ENCODE data around the gene JUNB.

Gene JUNB

DNA sequence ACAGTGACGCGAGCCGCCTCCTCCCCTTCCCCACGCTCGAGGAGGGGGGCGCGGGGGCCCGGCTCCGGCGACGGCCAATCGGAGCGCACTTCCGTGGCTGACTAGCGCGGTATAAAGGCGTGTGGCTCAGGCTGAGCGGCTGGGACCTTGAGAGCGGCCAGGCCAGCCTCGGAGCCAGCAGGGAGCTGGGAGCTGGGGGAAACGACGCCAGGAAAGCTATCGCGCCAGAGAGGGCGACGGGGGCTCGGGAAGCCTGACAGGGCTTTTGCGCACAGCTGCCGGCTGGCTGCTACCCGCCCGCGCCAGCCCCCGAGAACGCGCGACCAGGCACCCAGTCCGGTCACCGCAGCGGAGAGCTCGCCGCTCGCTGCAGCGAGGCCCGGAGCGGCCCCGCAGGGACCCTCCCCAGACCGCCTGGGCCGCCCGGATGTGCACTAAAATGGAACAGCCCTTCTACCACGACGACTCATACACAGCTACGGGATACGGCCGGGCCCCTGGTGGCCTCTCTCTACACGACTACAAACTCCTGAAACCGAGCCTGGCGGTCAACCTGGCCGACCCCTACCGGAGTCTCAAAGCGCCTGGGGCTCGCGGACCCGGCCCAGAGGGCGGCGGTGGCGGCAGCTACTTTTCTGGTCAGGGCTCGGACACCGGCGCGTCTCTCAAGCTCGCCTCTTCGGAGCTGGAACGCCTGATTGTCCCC, at the start of gene JUNB:
Gene JUNB, plus strand, starts transcription at position 142 of the 706 bp plus-strand sequence. Its CDS starts 286 bp downstream, at position 428.
- peak; percentile 54 for DNase-seq

DNA sequence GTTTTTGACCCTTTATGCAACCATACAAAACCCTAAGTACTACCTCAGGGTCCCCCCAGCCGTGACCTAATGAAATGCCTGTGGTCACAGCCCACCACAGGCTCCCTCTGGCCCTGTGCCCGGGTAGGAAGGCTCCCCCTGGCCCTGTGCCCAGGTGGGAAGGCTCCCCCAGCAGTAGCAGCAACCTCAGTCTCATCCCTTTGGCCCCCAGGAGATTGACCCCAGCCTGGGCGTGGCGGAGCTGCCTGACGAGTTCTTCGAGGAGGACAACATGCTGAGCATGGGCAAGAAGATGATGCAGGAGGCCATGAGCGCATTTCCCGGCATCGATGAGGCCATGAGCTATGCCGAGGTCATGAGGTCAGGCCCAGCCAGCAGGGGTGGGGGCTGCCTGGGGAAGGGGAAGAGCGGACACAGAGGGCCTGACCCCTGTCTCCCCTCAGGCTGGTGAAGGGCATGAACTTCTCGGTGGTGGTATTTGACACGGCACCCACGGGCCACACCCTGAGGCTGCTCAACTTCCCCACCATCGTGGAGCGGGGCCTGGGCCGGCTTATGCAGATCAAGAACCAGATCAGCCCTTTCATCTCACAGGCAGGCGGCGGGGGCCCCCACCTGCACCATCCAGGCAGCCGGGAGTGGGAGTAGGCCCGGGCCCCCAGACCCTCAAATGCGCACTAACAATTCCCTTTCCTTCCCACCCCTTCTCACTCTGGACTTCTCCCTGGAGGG, 46.0 kb upstream of the JUNB start:
- no peak for DNase-seq

DNA sequence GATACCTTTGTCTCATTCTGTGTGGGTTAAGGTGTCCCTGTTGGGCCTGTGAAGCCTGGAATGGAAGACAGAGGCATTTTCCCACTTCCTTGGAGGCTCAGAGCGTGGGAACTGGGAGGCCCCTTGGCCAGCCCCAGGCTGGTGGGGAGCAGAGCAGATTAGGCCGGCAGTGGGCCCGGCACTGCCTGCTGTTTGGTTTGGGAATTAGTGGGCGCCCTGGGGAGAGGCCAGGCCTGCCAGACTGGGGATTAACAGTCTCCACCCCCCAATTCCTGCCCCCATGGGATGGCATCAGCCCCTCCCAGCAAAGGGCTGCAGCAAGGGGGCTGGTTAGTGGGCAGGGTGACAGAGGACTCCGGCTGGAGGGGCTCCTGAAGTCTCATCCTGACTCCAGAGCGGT, 42.8 kb upstream of the JUNB start:
- DNase-seq, result no peak

DNA sequence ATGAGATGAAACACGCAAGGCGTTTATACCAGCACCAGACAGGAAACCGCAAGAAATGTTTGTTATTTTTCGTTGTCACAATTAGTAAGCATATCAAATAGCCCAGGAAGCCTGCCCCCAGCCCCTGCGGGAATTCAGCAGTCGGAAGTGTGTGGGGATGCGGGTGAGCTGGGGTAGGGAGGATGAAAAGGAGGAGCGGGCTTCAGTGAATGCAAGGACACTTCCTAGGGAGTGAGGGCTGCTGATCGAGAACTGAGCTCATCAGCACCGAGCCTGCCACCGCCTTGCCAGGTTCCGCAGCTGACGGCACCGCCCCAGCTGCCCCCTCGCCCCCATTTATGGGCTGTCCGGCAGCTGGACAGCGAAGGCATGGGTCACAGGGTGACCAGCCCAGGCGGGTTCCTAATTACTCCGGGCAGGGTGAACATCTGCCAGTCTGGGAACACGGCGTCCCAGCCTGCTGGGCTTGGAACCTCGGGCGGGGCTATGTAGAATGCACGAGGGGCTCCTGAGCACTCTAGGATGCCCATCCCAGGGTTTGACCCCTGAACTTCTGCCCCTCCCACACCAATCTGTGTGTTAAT, 41.3 kb upstream of the JUNB start:
- no peak for DNase-seq

DNA sequence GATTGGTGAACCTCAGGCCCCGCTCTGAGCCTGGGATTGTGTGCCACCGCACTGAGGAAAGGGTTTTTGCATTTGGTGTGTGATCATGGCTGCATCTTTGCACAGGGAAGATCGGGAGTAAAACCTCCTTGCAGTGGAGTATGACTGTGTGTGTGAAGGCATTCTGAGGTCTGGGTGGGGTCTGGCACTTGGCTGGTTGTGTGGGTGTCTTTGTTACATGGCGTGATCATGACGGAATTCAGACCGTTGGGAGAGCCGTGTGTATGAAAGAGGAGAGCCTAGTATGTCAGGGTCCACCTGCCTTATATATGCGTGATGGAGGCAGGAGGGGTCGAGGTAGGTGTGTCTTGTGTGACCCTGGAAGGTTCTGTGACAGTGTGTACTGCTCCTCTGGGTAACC, 40.4 kb upstream of the JUNB start:
- no peak for DNase-seq

DNA sequence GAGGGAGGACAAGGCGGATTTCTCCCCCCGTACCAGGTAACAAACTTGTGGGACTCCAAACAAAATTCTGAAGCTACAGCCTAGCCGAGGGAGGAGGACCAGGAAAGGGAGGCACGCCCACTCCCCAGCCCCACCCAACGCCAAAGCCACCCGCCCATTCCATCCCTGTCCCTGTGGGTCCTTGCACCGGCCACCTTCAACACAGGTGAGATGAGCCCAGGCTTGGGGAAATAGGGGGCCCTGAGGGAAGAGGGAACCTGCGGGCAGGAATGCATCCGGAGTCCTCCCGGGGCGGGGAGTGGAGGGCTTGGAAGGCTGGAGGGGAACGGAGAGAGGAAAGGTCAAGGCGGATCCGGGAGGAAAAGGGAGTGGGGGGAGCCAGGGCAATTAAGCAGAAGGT, 39.7 kb upstream of the JUNB start, which contains the start of gene BEST2:
Gene BEST2, plus strand, starts transcription at position 157 of the 400 bp plus-strand sequence. CDS start 802 bp downstream, outside the sequence.
- DNase-seq, result no peak

DNA sequence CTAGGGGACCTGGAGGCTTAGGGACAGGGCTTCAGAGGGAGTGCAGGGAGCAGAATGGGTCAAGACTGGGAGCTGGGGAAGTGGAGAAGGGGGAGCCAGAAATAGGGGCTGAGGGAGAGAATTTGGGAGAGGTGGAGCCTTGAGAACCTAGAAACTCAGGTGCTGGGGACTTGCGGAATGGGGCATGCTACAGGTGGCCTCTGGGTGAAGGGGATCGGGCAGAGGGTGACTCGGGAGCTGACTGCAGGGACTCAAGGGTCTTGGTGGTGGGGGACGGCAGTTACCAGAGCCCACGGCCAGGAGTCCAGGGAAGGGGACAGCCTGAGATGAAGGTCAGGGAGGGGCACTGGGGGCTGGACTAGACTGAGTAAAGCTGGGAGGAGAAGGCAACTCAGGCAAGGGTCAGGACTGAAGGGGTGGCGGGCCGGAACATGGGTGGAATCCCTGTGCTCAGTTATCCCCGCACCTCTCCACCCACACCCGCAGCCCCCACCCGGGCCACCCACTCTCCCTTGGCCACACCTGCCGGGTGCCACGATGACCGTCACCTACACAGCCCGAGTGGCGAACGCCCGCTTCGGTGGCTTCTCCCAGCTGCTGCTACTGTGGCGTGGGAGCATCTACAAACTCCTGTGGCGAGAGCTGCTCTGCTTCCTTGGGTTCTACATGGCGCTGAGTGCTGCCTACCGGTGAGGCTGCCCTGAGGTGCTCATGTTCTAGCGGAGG, 39.1 kb upstream of the JUNB start:
- no peak for DNase-seq

DNA sequence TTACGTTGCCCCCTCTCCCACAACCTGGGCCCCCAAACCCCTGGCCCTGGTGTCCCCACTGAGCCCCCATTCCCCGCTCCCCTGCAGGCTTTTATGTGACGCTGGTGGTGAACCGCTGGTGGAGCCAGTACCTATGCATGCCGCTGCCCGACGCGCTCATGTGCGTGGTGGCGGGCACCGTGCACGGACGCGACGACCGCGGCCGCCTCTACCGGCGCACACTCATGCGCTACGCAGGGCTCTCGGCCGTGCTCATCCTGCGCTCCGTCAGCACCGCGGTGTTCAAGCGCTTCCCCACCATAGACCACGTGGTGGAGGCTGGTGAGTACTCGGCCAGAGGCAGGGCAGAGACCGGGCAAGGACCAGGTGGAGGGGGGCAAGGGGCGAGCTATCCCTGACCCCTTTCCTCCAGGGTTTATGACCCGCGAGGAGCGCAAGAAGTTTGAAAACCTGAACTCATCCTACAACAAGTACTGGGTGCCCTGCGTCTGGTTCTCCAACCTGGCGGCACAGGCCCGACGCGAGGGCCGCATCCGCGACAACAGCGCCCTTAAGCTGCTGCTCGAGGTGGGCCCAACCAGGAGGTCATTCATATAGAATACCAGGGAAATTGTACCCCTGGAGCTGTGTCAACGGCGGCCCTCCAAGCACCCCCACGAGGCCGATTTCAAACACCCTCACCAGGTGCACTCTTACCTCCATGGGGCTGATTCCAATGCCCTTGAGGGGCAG, 36.7 kb upstream of the JUNB start:
- no peak for DNase-seq

DNA sequence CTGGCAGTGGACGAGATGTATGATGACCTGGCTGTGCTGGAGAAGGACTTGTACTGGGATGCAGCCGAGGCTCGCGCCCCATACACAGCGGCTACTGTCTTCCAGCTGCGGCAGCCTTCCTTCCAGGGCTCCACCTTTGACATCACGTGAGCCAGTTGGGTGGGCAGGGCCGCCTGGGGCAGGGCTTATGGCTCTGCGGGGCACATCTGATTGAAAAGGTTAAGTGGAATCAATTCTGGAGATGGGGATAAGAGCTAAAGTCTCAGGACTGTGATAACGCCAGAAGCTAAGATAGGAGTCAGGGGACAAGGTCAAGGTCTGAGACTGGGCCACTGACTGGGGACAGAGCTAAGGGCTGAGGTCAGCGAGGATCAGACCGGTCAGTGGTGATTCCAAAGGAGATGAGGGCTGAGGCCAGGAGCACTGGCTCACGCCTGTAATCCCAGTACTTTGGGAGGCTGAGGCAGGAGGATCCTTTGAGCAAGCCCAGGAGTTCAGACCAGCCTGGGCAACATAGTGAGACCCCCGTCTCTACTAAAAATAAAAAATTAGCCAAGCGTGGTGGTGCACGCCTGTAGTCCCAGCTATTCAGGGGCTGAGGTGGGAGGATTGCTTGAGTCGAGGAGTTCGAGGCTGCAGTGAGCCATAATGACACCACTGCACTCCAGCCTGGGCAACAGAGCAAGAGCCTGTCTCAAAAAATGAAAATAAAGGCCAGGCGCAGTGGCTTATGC, 35.0 kb upstream of the JUNB start:
- no peak for DNase-seq

DNA sequence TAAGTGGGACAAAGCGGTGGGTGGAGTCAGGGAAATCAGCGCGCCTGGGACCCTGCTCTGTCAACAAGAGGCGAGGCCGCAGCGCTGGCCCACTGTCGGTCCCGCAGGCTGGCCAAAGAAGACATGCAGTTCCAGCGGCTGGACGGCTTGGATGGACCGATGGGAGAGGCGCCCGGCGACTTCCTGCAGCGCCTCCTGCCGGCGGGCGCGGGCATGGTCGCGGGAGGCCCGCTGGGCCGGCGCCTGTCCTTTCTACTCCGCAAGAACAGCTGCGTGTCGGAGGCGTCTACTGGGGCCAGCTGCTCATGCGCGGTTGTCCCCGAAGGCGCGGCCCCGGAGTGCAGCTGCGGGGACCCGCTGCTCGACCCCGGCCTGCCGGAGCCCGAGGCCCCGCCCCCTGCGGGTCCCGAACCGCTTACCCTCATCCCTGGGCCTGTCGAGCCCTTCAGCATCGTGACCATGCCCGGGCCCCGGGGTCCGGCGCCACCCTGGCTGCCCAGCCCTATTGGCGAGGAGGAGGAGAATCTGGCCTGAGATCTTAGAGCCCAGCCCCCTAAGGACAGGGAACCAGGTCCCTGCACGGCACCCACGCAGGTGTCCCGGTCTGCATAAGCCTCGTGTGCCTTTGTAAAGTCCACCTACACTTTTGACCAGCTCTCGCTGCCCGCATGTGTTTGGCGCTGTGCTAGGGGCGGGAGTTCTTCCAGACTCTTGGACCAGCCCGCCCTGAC, 33.6 kb upstream of the JUNB start:
- DNase-seq, result no peak

DNA sequence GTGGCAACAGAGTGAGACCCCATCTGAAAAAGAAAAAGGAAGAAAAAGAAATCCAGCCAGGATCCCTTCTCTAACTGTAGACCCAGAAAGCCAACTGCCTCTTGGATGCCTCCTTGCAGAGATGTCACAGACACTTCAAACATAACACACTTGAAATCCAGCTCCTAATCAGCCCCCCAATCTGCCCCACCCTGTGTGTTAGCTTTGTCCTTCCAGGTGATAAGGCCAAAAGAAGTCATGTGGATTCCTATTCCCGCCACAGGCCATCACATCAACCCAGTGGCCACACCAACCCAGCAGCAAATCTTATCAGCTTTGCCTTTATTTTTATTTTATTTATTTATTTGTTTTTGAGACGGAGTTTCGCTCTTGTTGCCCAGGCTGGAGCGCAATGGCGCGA, 31.6 kb upstream of the JUNB start:
- no peak for DNase-seq

DNA sequence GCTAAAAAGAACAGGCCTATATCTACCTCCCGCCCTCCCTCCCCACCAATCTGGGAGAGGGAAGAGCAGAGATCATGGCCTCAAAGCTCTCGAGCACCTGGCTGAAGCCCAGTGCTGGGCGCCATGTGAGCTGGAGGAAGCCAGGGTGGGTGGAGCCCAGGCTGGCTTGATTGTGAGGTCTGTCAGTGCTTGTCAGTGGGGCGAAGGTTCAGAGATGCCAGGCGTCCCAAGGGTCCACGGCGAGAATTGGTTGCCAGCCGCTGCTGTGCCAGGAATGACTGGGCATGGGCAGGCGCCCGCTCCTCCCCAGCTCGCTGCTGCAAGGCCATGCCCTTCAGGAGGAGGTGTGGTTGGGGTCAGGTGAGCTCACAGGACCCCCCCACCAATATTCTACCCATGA, 28.2 kb upstream of the JUNB start:
- no peak for DNase-seq

DNA sequence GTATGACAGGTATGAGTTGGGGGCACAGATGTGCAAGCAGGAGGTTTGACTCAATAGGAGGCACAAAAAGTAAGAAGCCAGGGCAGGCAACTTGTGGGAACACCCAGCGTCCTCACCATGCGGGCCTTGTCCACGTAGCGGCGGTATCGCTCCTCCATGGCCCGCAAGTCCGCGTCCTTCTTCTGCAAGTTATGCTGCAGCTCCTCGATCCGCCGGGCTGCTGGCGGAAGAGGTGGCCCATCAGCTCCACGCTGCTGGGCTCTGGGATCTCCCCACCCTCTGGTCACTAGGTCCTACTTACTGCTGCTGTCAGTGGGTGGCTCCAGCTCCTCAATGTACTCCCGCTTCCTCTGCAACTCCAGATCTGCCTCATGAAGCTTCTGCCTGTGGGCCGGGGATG, 26.6 kb upstream of the JUNB start:
- DNase-seq, result no peak

DNA sequence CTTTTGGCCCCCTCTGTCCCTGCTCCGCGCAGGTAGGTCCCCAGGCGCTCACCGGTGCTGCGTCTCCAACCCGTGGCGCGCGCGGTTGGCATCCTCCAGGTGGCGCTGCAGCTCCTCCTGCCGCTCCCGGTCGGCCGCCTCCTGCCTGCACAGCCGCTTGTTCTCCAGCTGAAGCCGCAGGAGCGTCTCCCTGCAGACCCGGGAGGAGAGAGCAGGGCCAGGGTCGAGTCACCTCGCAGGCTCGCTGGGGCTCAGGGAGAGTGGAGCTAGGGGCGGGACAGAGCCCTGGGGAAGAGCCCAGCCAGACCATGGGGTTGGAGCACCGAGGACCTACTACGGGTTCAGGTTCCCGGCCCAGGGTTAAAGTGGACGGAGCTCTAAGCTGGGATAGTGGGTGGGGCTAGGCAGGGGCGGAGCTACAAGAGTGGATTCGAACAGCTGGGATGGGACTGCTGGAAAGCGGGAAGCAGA, 25.2 kb upstream of the JUNB start:
- DNase-seq, result no peak

DNA sequence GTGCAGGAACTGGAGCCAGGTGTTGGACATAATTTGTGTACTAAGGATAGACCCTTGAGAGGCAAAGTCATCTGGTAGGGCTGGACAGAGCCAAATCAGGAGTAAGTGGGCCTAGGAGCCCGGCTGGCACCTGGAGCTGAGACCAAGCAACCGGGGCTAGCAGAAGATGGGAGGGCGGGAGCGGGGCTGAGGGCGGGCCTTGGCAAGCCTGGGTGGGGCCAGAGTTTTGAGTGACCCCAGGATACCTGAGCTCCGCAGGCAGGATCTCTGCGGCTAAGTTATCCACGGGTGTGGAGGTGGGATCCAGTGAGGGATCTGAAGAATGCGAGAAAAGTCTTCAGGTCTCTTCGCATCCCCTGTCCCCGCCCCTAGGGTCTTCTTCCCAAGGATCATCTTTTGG, 24.1 kb upstream of the JUNB start:
- DNase-seq, result no peak

DNA sequence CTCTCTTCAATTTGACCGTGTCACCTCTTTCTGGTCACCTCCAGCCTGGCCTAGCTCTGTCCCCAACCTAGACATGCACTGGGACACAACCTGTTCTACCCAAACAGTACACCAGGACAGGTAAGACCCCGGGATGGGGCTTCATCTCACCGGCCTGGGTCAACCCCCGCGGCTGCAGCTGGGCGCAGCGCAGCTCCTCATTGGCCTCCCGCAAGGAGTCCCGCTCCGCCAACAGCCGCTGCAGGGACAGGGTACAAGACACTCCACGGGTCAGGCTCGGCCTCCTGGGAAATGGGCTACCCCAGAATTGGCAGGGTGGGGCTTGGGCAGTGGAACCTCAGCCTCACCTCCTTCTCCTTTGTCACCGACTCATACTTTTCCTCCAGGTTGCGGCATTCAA, 23.6 kb upstream of the JUNB start:
- no peak for DNase-seq

DNA sequence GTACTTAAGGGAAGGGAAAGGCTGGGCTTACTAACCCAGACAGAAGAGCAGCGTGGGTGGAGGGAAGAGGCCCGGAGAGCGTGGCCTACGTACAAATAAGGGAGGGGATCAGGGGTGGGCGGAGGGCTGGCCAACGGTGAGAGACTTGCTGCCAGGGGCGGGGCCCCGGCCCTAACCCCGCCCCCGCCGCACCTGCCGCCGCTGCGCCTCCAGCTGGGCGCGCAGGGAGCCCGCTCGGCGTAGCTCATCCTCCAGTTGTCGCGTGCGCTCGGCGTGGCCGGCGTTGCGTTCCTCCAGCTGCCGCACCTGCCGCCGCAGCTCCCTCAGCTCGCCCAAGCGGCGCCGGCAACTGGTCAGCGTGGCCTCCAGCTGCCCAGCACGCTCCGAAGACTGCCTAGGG, 21.6 kb upstream of the JUNB start:
- DNase-seq, result no peak

DNA sequence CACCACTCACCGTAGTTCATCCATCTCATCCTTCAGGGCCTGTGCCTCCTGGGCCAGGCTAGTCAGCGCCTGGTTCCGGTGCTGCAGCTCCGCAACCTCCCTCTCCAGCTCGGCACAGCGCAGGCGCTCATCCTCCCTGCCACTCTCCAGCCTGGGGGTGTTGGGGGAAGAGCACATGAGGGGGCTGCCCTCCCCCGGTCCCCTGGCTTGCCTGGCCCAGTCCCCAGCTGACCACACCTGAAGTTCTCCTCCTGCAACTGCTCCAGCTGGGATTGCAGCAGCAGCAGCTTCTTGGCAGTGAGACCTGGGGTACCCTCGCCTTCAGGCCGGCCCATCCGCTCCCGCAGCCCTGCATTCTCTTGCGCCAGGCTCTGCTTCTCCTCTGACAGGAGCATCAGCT, 20.4 kb upstream of the JUNB start:
- no peak for DNase-seq

DNA sequence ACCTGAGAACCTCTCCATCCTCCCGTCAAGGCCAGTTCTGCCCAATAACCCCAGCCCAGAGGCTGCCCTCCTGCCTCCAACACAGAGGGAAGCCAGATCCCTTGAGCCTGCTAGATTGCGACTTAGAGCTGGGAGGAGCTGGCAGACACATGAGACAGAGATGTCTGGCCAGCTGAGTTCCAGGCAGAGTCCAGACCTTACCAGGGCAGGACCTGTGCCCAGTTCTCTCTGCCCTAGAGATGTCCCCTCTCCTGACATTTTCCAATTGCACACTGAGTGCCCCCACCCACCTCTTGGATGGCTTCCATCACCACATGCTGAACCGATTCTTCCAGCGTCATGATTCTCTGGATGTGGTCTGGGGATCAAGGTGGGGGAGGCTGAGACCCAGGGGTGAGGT, 19.0 kb upstream of the JUNB start:
- no peak for DNase-seq

DNA sequence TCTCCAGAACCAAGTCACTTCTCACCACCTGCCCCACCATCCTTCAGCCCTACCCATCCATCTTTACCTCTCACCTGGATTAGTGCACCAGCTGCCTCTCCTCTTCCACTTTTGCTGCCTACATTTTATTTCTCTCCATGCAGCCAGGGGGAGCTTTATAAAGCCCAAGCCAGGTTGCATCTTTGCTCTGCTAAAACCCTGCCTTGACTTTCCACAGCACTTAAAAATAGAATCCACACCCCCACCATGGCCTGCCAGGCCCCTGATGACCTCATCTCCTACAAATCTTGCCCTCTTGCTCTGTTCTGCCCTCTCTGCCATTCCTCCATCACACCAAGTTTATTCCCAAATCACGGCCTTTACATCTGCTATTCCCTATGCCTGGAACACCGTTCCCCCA, 17.7 kb upstream of the JUNB start:
- no peak for DNase-seq

All from SIG-M5 (cell line).